ENCODE results near the gene TFG.

The TFG gene

DNA sequence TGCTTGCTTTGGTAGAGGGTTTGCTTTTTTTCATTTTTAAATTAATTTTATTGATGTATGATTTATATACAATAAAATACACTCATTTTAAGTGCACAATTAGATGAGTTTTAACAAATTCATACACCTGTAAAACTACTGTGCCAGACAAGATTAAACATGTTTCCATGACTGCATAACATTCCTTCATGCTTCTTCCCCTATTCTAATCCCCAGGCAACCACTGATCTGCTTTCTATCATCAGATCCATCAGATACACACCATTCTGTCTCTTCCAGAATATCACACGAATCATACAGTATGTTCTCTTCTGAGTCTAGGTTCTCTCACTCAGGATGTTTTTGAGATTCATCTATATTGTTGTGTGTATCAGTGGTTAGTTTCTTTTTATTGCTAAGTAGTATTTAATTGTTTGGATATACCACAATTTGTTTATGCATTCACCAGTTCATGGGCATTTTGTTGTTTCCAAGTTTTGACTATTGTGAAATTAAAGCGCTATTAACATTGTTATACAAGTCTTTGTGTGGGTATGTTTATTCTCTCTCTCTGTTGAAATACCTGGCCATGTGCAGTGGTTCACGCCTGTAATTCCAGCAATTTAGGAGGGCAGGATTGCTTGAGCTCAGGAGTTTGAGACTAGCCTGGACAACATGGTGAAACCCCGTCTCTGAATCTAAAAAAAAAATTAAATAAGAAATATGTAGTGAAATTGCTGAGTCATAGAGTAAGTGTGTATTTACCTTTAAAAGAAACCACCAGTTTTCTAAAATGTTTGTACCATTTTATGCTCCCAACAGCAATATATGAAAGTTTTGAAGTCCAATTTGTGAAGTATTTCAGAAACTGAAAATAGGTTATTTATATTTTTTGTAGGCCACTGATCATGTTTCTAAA lies 7.0 kb upstream of the TFG start:
- DNase-seq, result no peak

GRCh38 chr3:100702980-100703345 lies 6.3 kb upstream of the TFG start:
- no peak for DNase-seq

- no peak for DNase-seq
Observed at GRCh38 chr3:100703865-100704264, 5.4 kb upstream of the TFG start.

DNA sequence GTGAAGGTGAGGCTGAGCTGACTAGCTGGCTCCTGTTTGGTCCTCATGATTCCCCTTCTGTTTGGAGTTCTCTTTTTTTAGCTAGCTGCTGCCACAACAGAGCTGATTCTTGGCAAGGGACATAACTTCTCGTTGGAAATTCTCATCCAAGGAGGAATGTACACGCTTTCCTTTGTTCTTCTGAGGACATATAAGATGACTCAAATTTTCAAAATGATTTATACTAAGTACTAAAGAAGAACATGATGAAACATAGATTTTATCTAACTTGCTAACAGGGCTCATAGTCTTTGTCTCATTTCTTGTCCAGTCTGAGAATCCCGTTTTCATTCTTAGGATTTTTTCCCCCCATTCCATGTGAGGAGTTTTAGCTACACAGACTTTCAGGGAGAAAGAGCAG lies 2.9 kb upstream of the TFG start:
- DNase-seq, result no peak

GRCh38 chr3:100708644-100708988 lies 678 bp upstream of the TFG start:
- DNase-seq, result no peak

- DNase-seq, result peak; percentile 76
Observed at GRCh38 chr3:100709842-100710260, 557 bp downstream of the TFG start.

DNA sequence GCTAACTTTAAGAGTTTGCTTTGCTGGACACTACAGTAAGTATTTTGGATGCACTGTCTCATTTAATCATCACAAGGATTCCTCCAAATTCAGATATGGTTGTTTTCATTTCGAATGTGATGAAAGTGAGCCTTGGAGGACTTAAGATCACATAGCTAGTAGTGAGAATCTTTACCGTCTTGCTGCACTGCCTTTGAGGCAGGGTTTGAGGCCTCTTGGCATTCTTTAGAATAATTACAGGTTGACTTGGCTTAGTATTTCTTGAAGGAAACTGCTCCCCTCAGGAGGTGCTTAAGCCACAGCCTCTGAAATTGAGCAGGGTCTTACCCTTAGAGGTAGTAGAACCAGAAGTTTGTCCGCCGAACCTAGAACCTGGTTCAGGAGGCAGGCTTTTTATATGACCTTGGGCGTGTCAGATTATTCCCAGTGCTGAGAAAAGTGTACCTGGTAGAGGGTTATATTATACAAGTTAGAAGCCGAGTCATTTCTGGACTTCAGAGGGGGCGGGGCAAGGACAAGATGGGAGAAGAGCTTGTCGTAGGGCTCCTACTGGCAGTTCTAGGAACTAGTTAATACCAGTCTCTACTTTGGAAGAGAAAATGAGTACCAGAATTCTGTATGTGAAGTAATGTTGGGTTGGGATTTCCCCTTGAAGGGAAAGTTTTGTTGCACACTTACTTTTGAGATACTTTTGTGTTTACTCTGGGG lies 1.1 kb downstream of the TFG start:
- DNase-seq, result no peak

DNA sequence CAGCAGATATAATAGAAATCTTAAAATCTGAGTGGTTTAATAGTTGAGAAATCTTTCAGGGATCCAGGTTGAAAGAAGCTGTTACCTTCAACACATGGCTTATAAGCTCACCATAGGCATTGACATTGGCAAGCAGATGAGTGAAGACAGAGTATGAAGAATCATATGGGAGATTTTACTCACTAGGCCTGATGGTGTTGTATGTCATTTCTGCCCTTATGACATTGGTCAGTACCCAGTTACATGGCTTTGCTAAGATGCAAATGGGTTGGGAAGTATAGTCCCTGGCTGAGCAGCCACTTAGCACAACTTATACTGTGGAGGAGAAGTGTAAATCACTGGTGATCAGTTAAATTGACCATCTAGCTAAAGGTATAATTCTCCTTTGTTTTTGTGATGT lies 5.9 kb downstream of the TFG start:
- no peak for DNase-seq

DNA sequence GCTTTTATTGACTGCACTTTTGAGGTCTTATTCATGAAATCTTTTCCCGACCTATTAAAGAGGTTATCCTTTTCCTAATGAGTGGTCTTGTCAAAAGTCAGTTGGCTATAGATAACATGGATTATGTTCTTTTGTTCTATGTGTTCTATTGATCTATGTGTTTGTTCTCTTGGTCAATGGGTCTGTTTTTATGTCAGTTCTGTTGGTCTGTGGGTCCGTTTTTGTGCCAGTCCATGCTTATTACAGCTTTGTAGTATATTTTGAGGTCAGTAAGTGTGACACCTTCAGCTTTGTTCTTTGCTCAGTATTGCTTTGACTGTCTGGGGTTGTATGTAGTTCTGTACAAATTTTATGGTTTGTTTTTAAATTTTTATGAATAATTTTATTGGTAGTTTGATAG lies 7.8 kb downstream of the TFG start:
- no peak for DNase-seq

- no peak for DNase-seq
Observed at GRCh38 chr3:100717637-100718487, 8.6 kb downstream of the TFG start.

GRCh38 chr3:100719136-100719535 lies 9.8 kb downstream of the TFG start:
- no peak for DNase-seq

DNA sequence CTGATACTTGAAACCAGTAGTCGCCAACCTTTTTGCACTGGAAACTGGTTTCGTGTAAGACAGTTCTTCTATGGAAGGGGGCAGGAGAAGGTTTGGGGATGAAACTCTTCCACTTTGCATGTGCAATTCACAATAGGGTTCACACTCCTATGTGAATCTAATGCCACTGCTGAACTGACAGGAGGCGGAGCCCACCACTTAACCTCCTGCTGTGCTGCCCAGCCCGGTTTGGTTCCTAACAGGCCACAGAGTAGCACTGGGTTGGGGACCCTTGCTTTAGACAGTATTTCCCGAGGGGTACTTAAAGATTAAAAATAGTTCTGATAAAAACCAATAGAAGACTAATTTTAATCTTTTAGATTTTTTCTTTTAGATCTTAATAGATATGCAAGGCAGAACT lies 11.1 kb downstream of the TFG start:
- DNase-seq, result no peak

DNA sequence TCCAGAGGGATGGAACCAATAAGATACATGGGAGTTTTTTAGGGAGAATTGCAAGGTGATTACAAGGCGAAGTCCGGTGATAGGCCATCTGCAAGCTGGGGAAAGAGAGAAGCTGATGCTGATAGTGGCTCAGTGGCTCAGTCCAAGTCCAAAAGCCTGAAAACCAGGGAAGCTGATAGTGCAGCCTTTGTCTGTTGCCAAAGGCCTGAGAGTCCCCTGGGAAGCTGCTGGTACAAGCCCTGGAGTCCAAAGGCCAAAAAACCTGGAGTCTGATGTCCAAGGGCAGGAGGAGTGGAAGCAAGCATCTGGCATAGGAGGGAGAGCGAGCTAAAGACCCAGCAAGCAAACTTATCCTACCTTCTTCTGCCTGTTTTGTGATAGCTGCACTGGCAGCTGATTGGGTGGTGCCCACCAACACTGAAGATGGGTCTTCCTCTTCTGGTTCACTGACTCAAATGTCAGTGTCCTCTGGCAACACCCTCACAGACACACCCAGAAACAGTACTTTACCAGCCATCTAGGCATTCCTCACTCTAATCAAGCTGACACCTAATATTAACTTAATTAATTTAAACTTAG lies 16.7 kb downstream of the TFG start:
- DNase-seq, result no peak

GRCh38 chr3:100726706-100727105 lies 17.4 kb downstream of the TFG start:
- DNase-seq, result no peak

DNA sequence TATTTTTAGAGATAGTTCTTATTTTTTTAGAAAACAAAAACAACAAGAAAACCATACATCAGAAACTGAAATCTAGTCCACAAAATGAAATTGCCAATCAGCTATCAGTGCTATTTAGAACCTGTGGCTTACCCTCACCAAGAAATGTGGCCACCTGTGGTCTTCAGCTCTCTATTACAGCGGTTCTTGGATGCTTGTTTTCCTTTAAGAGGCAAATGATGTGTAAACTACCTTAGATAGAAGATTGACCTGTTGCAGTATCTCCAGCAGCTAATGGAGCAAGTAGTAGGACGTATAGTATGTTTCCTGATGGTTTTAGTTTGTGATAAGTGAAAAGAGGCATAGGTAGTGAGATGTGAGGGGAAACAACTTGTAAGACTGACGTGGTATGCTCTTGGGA lies 21.2 kb downstream of the TFG start:
- DNase-seq, result no peak

DNA sequence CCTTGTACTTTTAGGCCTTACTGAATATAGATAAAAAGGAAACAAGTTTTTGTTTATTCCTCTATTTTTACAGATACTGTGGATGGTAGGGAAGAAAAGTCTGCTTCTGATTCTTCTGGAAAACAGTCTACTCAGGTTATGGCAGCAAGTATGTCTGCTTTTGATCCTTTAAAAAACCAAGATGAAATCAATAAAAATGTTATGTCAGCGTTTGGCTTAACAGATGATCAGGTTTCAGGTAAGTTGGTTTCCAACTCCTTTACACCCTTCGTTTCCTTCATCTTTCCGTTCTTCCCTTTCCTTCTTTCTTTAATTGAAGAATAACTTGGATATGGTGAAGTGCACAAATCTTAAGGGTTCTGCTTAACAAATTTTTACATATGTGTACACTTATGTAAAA lies 23.1 kb downstream of the TFG start:
- DNase-seq, result no peak

GRCh38 chr3:100737334-100737733 lies 28.0 kb downstream of the TFG start:
- no peak for DNase-seq

DNA sequence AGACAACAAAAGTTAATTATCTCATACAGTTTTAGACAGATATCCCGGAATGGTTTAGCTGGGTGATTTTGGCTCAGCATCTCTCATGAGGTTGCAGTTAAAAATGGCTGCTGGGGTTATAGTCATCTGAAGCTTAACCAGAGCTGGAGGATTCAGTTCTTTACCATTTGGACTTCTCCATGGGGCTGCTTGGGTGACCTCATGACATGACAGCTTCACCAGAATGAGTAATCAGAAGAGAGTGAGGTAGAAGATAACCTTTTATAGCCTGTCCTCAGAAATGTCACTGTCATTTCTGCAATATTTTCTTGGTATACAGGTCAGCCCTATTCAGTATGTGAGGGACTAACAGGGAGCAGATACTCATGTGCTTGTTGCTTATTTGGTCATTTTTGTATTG lies 30.9 kb downstream of the TFG start:
- no peak for DNase-seq

DNA sequence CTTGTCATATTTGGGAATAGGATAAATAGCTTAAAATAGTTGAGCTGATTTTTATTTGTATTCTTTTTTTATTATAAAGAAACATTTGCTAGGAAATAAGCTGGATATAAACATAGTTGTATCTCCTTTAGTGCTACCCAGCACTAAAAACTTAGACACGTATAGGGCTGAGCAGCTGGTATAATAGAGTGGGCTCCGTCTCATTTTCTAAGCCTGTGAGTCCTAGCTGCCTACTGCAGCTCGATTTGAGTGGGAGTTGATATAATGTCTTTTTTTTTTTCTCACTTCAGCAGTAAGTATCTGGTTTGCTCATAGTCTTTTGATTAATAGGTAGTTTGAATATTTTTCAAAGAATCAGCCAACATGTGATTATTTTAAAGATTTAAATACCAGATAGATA lies 34.2 kb downstream of the TFG start:
- DNase-seq, result no peak

- no peak for DNase-seq
Observed at GRCh38 chr3:100744671-100745070, 35.4 kb downstream of the TFG start.

GRCh38 chr3:100745617-100746016 lies 36.3 kb downstream of the TFG start:
- no peak for DNase-seq

GRCh38 chr3:100746092-100746491 lies 36.8 kb downstream of the TFG start:
- no peak for DNase-seq

DNA sequence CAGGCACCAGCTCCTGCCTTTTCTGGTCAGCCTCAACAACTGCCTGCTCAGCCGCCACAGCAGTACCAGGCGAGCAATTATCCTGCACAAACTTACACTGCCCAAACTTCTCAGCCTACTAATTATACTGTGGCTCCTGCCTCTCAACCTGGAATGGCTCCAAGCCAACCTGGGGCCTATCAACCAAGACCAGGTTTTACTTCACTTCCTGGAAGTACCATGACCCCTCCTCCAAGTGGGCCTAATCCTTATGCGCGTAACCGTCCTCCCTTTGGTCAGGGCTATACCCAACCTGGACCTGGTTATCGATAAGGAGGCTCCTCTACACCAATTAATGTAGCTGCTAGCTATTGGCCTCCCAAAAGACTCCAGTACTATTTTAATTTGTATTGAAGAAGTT lies 38.9 kb downstream of the TFG start:
- DNase-seq, result no peak

All from right kidney (tissue), 1 donor.